ENCODE measurements around the gene KCNJ8. TPM values are rescaled to one million over a fixed set of nuclear protein-coding genes. Genes with fewer than 3 reads are reported as not detected.

KCNJ8 gene
- 1.6 TPM for polyA plus RNA-seq (2013, experiment 1 of 2)
- 1.8 TPM for polyA plus RNA-seq (2013, experiment 2 of 2)

GRCh38 chr12:21774358-21775132, at the start of gene KCNJ8:
Gene KCNJ8, minus strand, starts transcription at chr12:21774706. Its CDS starts 1,090 bp downstream, at chr12:21773616.
- Histone ChIP-seq H3K14ac (ENCODE audit: low read length) (peak within 1 kb of the TSS; percentile 21), H2AFZ (ENCODE audit: low read length) (peak within 1 kb of the TSS; percentile 88), H4K8ac (ENCODE audit: low read depth, low read length) (no peak within 1 kb of the TSS), H2BK12ac (ENCODE audit: low read length) (peak within 1 kb of the TSS; percentile 58), H3K18ac (ENCODE audit: low read length) (peak within 1 kb of the TSS; percentile 83), H3K79me1 (ENCODE audit: low read depth, low read length) (no peaks in the 10 kb centered on the region), H2AK5ac (ENCODE audit: low read depth, low read length) (no peak within 1 kb of the TSS), H2BK120ac (ENCODE audit: low read depth, low read length) (no peak within 1 kb of the TSS), H3K4me1 (ENCODE audit: control insufficient read depth in 2 of 2, insufficient read depth in 1 of 2, low read depth in 1 of 2, low read length in 2 of 2) (peaks cover 2 to 28% of the 10 kb centered on the region in 2 donors), H3K36me3 (replicated peaks in 1 of 2; ENCODE audit: control insufficient read depth in 2 of 2, insufficient read depth in 2 of 2, low read length in 2 of 2) (peaks cover 0 to 37% of the 10 kb centered on the region in 2 donors), H3K4ac (ENCODE audit: low read length) (no peak within 1 kb of the TSS), H3K4me2 (ENCODE audit: insufficient read depth, low read length, poor library complexity, severe bottlenecking) (peak within 1 kb of the TSS; percentile 57), H3K4me3 (ENCODE audit: low read length in 2 of 2) (peak within 1 kb of the TSS; percentile 54 to 76), H3K27ac (replicated peaks; ENCODE audit: low read length) (no peak within 1 kb of the TSS), H3K9me3 (replicated peaks in 1 of 2; ENCODE audit: control insufficient read depth in 2 of 2, insufficient read depth in 1 of 2, low read depth in 1 of 2, low read length in 2 of 2) (peaks cover 0 to 5% of the 10 kb centered on the region in 2 donors), H2BK15ac (ENCODE audit: low read length) (no peak within 1 kb of the TSS), H3K23ac (ENCODE audit: low read depth, low read length, poor library complexity) (no peak within 1 kb of the TSS), H3K27me3 (ENCODE audit: control insufficient read depth in 3 of 3, insufficient read depth in 3 of 3, low read depth in 1 of 3, low read length in 3 of 3) (no peaks in the 10 kb centered on the region), H2BK5ac (ENCODE audit: low read length) (no peak within 1 kb of the TSS), H3K9ac (ENCODE audit: low read depth, low read length, poor library complexity) (no peak within 1 kb of the TSS), H4K91ac (ENCODE audit: low read depth, low read length, poor library complexity) (no peak within 1 kb of the TSS)
- DNase-seq (ENCODE audit: low spot score), result peak; percentile 73
- WGBS, 2 donors (ENCODE audit: extremely low coverage in 2 of 2, insufficient read length in 2 of 2, insufficient replicate concordance in 1 of 2), result no CpG with 5 or more reads among the region's 49 CpGs

GRCh38 chr12:21823581-21823980, 49.1 kb upstream of the KCNJ8 start:
- H2BK15ac ChIP-seq (ENCODE audit: low read length), result no peak overlapping the region
- peaks cover 0 to 2% of the 10 kb centered on the region in 2 donors for H3K36me3 ChIP-seq (replicated peaks in 1 of 2; ENCODE audit: control insufficient read depth in 2 of 2, insufficient read depth in 2 of 2, low read length in 2 of 2)
- H4K91ac ChIP-seq (ENCODE audit: low read depth, low read length, poor library complexity), result no peak overlapping the region
- DNase-seq (ENCODE audit: low spot score), result no peak
- no peak overlapping the region for H3K23ac ChIP-seq (ENCODE audit: low read depth, low read length, poor library complexity)
- peaks cover 0 to 7% of the 10 kb centered on the region in 2 donors for H3K4me1 ChIP-seq (ENCODE audit: control insufficient read depth in 2 of 2, insufficient read depth in 1 of 2, low read depth in 1 of 2, low read length in 2 of 2)
- H3K27ac ChIP-seq (replicated peaks; ENCODE audit: low read length), result no peak overlapping the region
- no peaks in the 10 kb centered on the region for H3K79me1 ChIP-seq (ENCODE audit: low read depth, low read length)
- no peak overlapping the region for H3K4ac ChIP-seq (ENCODE audit: low read length)
- no peak overlapping the region for H2BK120ac ChIP-seq (ENCODE audit: low read depth, low read length)
- H3K14ac ChIP-seq (ENCODE audit: low read length), result no peak overlapping the region
- H2BK12ac ChIP-seq (ENCODE audit: low read length), result no peak overlapping the region
- H3K9ac ChIP-seq (ENCODE audit: low read depth, low read length, poor library complexity), result no peak overlapping the region
- H2AK5ac ChIP-seq (ENCODE audit: low read depth, low read length), result no peak overlapping the region
- H2AFZ ChIP-seq (ENCODE audit: low read length), result peak overlapping the region; percentile 50
- no peak overlapping the region for H3K4me2 ChIP-seq (ENCODE audit: insufficient read depth, low read length, poor library complexity, severe bottlenecking)
- H3K4me3 ChIP-seq (ENCODE audit: low read length in 2 of 2), result no peak overlapping the region
- no peaks in the 10 kb centered on the region for H3K27me3 ChIP-seq (ENCODE audit: control insufficient read depth in 3 of 3, insufficient read depth in 3 of 3, low read depth in 1 of 3, low read length in 3 of 3)
- H2BK5ac ChIP-seq (ENCODE audit: low read length), result no peak overlapping the region
- no peak overlapping the region for H4K8ac ChIP-seq (ENCODE audit: low read depth, low read length)
- H3K9me3 ChIP-seq (replicated peaks in 1 of 2; ENCODE audit: control insufficient read depth in 2 of 2, insufficient read depth in 1 of 2, low read depth in 1 of 2, low read length in 2 of 2), result no peaks in the 10 kb centered on the region
- WGBS, 2 donors (ENCODE audit: extremely low coverage in 2 of 2, insufficient read length in 2 of 2, insufficient replicate concordance in 1 of 2), result no CpG with 5 or more reads among the region's 8 CpGs
- no peak overlapping the region for H3K18ac ChIP-seq (ENCODE audit: low read length)

- H3K27ac ChIP-seq (replicated peaks; ENCODE audit: low read length), result no peak overlapping the region
- no peak for DNase-seq (ENCODE audit: low spot score)
- no peak overlapping the region for H3K14ac ChIP-seq (ENCODE audit: low read length)
- H4K91ac ChIP-seq (ENCODE audit: low read depth, low read length, poor library complexity), result no peak overlapping the region
- no peaks in the 10 kb centered on the region for H3K9me3 ChIP-seq (replicated peaks in 1 of 2; ENCODE audit: control insufficient read depth in 2 of 2, insufficient read depth in 1 of 2, low read depth in 1 of 2, low read length in 2 of 2)
- H2BK12ac ChIP-seq (ENCODE audit: low read length), result no peak overlapping the region
- peaks cover 0 to 8% of the 10 kb centered on the region in 2 donors for H3K4me1 ChIP-seq (ENCODE audit: control insufficient read depth in 2 of 2, insufficient read depth in 1 of 2, low read depth in 1 of 2, low read length in 2 of 2)
- H3K79me1 ChIP-seq (ENCODE audit: low read depth, low read length), result no peaks in the 10 kb centered on the region
- no peak overlapping the region for H3K4me2 ChIP-seq (ENCODE audit: insufficient read depth, low read length, poor library complexity, severe bottlenecking)
- H2BK5ac ChIP-seq (ENCODE audit: low read length), result no peak overlapping the region
- no peaks in the 10 kb centered on the region for H3K27me3 ChIP-seq (ENCODE audit: control insufficient read depth in 3 of 3, insufficient read depth in 3 of 3, low read depth in 1 of 3, low read length in 3 of 3)
- H3K4me3 ChIP-seq (ENCODE audit: low read length in 2 of 2), result no peak overlapping the region
- no peak overlapping the region for H2BK120ac ChIP-seq (ENCODE audit: low read depth, low read length)
- H3K9ac ChIP-seq (ENCODE audit: low read depth, low read length, poor library complexity), result no peak overlapping the region
- H3K18ac ChIP-seq (ENCODE audit: low read length), result no peak overlapping the region
- H2AK5ac ChIP-seq (ENCODE audit: low read depth, low read length), result no peak overlapping the region
- peaks cover 0 to 3% of the 10 kb centered on the region in 2 donors for H3K36me3 ChIP-seq (replicated peaks in 1 of 2; ENCODE audit: control insufficient read depth in 2 of 2, insufficient read depth in 2 of 2, low read length in 2 of 2)
- no peak overlapping the region for H3K4ac ChIP-seq (ENCODE audit: low read length)
- H2AFZ ChIP-seq (ENCODE audit: low read length), result no peak overlapping the region
- no peak overlapping the region for H4K8ac ChIP-seq (ENCODE audit: low read depth, low read length)
- H2BK15ac ChIP-seq (ENCODE audit: low read length), result no peak overlapping the region
- H3K23ac ChIP-seq (ENCODE audit: low read depth, low read length, poor library complexity), result no peak overlapping the region
Observed at GRCh38 chr12:21819678-21820077, 45.2 kb upstream of the KCNJ8 start.

- Histone ChIP-seq H2BK12ac (ENCODE audit: low read length) (no peak overlapping the region), H3K4me1 (ENCODE audit: control insufficient read depth in 2 of 2, insufficient read depth in 1 of 2, low read depth in 1 of 2, low read length in 2 of 2) (peaks cover 0 to 8% of the 10 kb centered on the region in 2 donors), H3K9ac (ENCODE audit: low read depth, low read length, poor library complexity) (no peak overlapping the region), H4K91ac (ENCODE audit: low read depth, low read length, poor library complexity) (no peak overlapping the region), H2BK120ac (ENCODE audit: low read depth, low read length) (no peak overlapping the region), H3K4me3 (ENCODE audit: low read length in 2 of 2) (no peak overlapping the region), H3K4me2 (ENCODE audit: insufficient read depth, low read length, poor library complexity, severe bottlenecking) (no peak overlapping the region), H3K27me3 (ENCODE audit: control insufficient read depth in 3 of 3, insufficient read depth in 3 of 3, low read depth in 1 of 3, low read length in 3 of 3) (no peaks in the 10 kb centered on the region), H3K14ac (ENCODE audit: low read length) (no peak overlapping the region), H3K23ac (ENCODE audit: low read depth, low read length, poor library complexity) (no peak overlapping the region), H3K4ac (ENCODE audit: low read length) (no peak overlapping the region), H3K36me3 (replicated peaks in 1 of 2; ENCODE audit: control insufficient read depth in 2 of 2, insufficient read depth in 2 of 2, low read length in 2 of 2) (peaks cover 0 to 5% of the 10 kb centered on the region in 2 donors), H3K18ac (ENCODE audit: low read length) (no peak overlapping the region), H2AFZ (ENCODE audit: low read length) (no peak overlapping the region), H3K79me1 (ENCODE audit: low read depth, low read length) (no peaks in the 10 kb centered on the region), H3K27ac (replicated peaks; ENCODE audit: low read length) (no peak overlapping the region), H2BK5ac (ENCODE audit: low read length) (no peak overlapping the region), H2BK15ac (ENCODE audit: low read length) (no peak overlapping the region), H4K8ac (ENCODE audit: low read depth, low read length) (no peak overlapping the region), H2AK5ac (ENCODE audit: low read depth, low read length) (no peak overlapping the region), H3K9me3 (replicated peaks in 1 of 2; ENCODE audit: control insufficient read depth in 2 of 2, insufficient read depth in 1 of 2, low read depth in 1 of 2, low read length in 2 of 2) (peaks cover 0 to under 1% of the 10 kb centered on the region in 2 donors)
- no CpG with 5 or more reads among the region's 2 CpGs for WGBS, 2 donors (ENCODE audit: extremely low coverage in 2 of 2, insufficient read length in 2 of 2, insufficient replicate concordance in 1 of 2)
- DNase-seq (ENCODE audit: low spot score), result no peak
Observed at GRCh38 chr12:21819236-21819635, 44.7 kb upstream of the KCNJ8 start.

Data from neuronal stem cell (in vitro differentiated cells).